HepG2 (cell line): ENCODE results near the gene SLC22A4. TPM values are rescaled to one million over a fixed set of nuclear protein-coding genes. Genes with fewer than 3 reads are reported as not detected.

Experiments used
- ATRX ChIP-seq: sonication (generic); formaldehyde crosslinking; IDR thresholded peaks from 2 replicates; pipeline ENCODE4 v1.4.0; 2020; ENCODE audit warnings: missing genetic modification reagents, borderline replicate concordance
- BCL6 ChIP-seq: IDR thresholded peaks from 2 replicates; pipeline ENCODE4 v1.6.1; 2016; ENCODE audit warnings: missing genetic modification reagents, missing compliant biosample characterization
- CBX5 ChIP-seq: sonication (generic); formaldehyde crosslinking; IDR thresholded peaks from 2 replicates; pipeline ENCODE4 v1.4.0; 2020; ENCODE audit warnings: missing genetic modification reagents, borderline replicate concordance
- CREB1 ChIP-seq, 2 experiments: fragments of 450-650 bp in 1 of 2; IDR thresholded peaks; 2 replicates each; pipeline ENCODE4 v1.6.1; 2016 to 2017; ENCODE audit warnings: control low read depth in 1 of 2, mild to moderate bottlenecking in 1 of 2, missing compliant biosample characterization in 1 of 2, missing genetic modification characterization in 1 of 2
- CTCF ChIP-seq: sonication (generic); formaldehyde crosslinking; IDR thresholded peaks from 2 replicates; pipeline ENCODE4 v1.5.0; 2020; ENCODE audit warnings: mild to moderate bottlenecking, missing genetic modification reagents, moderate library complexity
- PBX2 ChIP-seq: IDR thresholded peaks from 2 replicates; pipeline ENCODE4 v1.6.1; 2016; ENCODE audit warnings: control low read depth
- PHF21A ChIP-seq: sonication (generic); formaldehyde crosslinking; IDR thresholded peaks from 2 replicates; pipeline ENCODE4 v1.5.0; 2020; ENCODE audit warnings: mild to moderate bottlenecking, missing genetic modification reagents
- RFX1 ChIP-seq: fragments of 450-650 bp; IDR thresholded peaks from 2 replicates; pipeline ENCODE4 v1.6.1; 2017
- ZNF292 ChIP-seq: sonication (generic); formaldehyde crosslinking; IDR thresholded peaks from 2 replicates; pipeline ENCODE4 v1.8.1; 2022; ENCODE audit warnings: mild to moderate bottlenecking, low read depth, missing genetic modification reagents, borderline replicate concordance
- ZNF782 ChIP-seq: sonication (generic); formaldehyde crosslinking; IDR thresholded peaks from 2 replicates; pipeline ENCODE4 v1.4.0; 2020; ENCODE audit warnings: missing genetic modification reagents, mild to moderate bottlenecking, borderline replicate concordance
- polyA plus RNA-seq, 8 experiments: library from polyadenylated mRNA; depleted of rRNA in 3 of 8; stranded (reverse) in 7 of 8; unstranded in 1 of 8; fragments of >200 nt; fragmentation: Illumina TruSeq in 4 of 8; extraction: Trizol in 4 of 8; gene quantifications; 2 replicates each; pipeline versions ENCODE4 v1.2.1 to v1.2.3, GENCODE V29; 2011 to 2016; ENCODE audit warnings: low read depth in 4 of 8, missing spikeins in 1 of 8, mixed read lengths in 1 of 8; ENCODE audit not compliant: insufficient read depth in 1 of 8
- total RNA-seq, 5 experiments: library from RNA; depleted of rRNA; stranded (reverse); fragments of >200 nt; fragmentation: Illumina TruSeq; extraction: Trizol; gene quantifications; 2 replicates each; pipeline ENCODE4 v1.2.3, GENCODE V29; 2016; ENCODE audit warnings: low read depth in 1 of 5
- TF ChIP-seq, protein P1 (sequence below): sonication (generic); formaldehyde crosslinking; IDR thresholded peaks from 2 replicates; pipeline ENCODE4 v1.4.0; 2020; ENCODE audit warnings: missing genetic modification reagents
- TF ChIP-seq, protein P2 (sequence below): sonication (generic); formaldehyde crosslinking; IDR thresholded peaks from 2 replicates; pipeline ENCODE4 v1.4.0; 2020; ENCODE audit warnings: mild to moderate bottlenecking, missing genetic modification reagents, borderline replicate concordance
- TF ChIP-seq, protein P3 (sequence below): sonication (generic); formaldehyde crosslinking; IDR thresholded peaks from 2 replicates; pipeline ENCODE4 v1.5.0; 2020; ENCODE audit warnings: missing genetic modification reagents
- TF ChIP-seq, protein P4 (sequence below): sonication (generic); formaldehyde crosslinking; conservative IDR thresholded peaks from 2 replicates; pipeline ENCODE4 v1.8.1; 2023; ENCODE audit warnings: missing genetic modification reagents

The SLC22A4 gene
- total and polyA plus RNA-seq, 2 of the 13 experiments (the other 11 are each of a cell fraction or from before 2014, with no cell fraction given), result 0.33 to 0.62 TPM

- TF ChIP-seq PHF21A (CRISPR knock-in tag) (peak; percentile 35; the same call in 1 of the 2 replicates), CREB1 (IDR thresholded peaks at IDR 0.05) (no peak), CREB1 (CRISPR knock-in tag; IDR thresholded peaks at IDR 0.05) (peak; percentile 16; the same call in 1 of the 2 replicates), ATRX (no peak), CBX5 (CRISPR knock-in tag) (no peak), BCL6 (CRISPR knock-in tag) (0 out of 2 replicates have a peak, but pooled peaks have one; percentile 5), ZNF782 (no peak), CTCF (CRISPR knock-in tag) (peak; percentile 8; the same call in 1 of the 2 replicates), RFX1 (peak; percentile 24; the same call in 1 of the 2 replicates), ZNF292 (peak; percentile 77; the same call in 1 of the 2 replicates), PBX2 (peak; percentile 52; the same call in 1 of the 2 replicates)
- TF ChIP-seq, protein P1, sequence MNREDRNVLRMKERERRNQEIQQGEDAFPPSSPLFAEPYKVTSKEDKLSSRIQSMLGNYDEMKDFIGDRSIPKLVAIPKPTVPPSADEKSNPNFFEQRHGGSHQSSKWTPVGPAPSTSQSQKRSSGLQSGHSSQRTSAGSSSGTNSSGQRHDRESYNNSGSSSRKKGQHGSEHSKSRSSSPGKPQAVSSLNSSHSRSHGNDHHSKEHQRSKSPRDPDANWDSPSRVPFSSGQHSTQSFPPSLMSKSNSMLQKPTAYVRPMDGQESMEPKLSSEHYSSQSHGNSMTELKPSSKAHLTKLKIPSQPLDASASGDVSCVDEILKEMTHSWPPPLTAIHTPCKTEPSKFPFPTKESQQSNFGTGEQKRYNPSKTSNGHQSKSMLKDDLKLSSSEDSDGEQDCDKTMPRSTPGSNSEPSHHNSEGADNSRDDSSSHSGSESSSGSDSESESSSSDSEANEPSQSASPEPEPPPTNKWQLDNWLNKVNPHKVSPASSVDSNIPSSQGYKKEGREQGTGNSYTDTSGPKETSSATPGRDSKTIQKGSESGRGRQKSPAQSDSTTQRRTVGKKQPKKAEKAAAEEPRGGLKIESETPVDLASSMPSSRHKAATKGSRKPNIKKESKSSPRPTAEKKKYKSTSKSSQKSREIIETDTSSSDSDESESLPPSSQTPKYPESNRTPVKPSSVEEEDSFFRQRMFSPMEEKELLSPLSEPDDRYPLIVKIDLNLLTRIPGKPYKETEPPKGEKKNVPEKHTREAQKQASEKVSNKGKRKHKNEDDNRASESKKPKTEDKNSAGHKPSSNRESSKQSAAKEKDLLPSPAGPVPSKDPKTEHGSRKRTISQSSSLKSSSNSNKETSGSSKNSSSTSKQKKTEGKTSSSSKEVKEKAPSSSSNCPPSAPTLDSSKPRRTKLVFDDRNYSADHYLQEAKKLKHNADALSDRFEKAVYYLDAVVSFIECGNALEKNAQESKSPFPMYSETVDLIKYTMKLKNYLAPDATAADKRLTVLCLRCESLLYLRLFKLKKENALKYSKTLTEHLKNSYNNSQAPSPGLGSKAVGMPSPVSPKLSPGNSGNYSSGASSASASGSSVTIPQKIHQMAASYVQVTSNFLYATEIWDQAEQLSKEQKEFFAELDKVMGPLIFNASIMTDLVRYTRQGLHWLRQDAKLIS (CRISPR knock-in tag), result no peak
- TF ChIP-seq, protein P2, sequence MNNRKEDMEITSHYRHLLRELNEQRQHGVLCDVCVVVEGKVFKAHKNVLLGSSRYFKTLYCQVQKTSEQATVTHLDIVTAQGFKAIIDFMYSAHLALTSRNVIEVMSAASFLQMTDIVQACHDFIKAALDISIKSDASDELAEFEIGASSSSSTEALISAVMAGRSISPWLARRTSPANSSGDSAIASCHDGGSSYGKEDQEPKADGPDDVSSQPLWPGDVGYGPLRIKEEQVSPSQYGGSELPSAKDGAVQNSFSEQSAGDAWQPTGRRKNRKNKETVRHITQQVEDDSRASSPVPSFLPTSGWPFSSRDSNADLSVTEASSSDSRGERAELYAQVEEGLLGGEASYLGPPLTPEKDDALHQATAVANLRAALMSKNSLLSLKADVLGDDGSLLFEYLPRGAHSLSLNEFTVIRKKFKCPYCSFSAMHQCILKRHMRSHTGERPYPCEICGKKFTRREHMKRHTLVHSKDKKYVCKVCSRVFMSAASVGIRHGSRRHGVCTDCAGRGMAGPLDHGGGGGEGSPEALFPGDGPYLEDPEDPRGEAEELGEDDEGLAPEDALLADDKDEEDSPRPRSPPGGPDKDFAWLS (CRISPR knock-in tag), result no peak
- TF ChIP-seq, protein P3, sequence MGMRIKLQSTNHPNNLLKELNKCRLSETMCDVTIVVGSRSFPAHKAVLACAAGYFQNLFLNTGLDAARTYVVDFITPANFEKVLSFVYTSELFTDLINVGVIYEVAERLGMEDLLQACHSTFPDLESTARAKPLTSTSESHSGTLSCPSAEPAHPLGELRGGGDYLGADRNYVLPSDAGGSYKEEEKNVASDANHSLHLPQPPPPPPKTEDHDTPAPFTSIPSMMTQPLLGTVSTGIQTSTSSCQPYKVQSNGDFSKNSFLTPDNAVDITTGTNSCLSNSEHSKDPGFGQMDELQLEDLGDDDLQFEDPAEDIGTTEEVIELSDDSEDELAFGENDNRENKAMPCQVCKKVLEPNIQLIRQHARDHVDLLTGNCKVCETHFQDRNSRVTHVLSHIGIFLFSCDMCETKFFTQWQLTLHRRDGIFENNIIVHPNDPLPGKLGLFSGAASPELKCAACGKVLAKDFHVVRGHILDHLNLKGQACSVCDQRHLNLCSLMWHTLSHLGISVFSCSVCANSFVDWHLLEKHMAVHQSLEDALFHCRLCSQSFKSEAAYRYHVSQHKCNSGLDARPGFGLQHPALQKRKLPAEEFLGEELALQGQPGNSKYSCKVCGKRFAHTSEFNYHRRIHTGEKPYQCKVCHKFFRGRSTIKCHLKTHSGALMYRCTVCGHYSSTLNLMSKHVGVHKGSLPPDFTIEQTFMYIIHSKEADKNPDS (CRISPR knock-in tag), result no peak
- TF ChIP-seq, protein P4, sequence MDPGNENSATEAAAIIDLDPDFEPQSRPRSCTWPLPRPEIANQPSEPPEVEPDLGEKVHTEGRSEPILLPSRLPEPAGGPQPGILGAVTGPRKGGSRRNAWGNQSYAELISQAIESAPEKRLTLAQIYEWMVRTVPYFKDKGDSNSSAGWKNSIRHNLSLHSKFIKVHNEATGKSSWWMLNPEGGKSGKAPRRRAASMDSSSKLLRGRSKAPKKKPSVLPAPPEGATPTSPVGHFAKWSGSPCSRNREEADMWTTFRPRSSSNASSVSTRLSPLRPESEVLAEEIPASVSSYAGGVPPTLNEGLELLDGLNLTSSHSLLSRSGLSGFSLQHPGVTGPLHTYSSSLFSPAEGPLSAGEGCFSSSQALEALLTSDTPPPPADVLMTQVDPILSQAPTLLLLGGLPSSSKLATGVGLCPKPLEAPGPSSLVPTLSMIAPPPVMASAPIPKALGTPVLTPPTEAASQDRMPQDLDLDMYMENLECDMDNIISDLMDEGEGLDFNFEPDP (CRISPR knock-in tag), result 0 out of 2 replicates have a peak, but pooled peaks have one; percentile 20
Measured at GRCh38 chr5:132277971-132278853, 16.0 kb upstream of the SLC22A4 start (continued).
